Neuron (in vitro differentiated cells): Measurements from ENCODE around the gene CDHR2.

Experiments used
- H2AFZ ChIP-seq: one replicate; pipeline ENCODE4 v1.6.1; 2013; ENCODE audit warnings: low read depth, mild to moderate bottlenecking, inconsistent platforms, low read length, moderate library complexity
- H3K27me3 ChIP-seq: one replicate; pipeline ENCODE4 v1.6.1; 2013; ENCODE audit warnings: low read length; ENCODE audit not compliant: insufficient read depth
- H3K36me3 ChIP-seq: one replicate; pipeline ENCODE4 v1.6.1; 2013; ENCODE audit warnings: low read length; ENCODE audit not compliant: insufficient read depth
- H3K4me1 ChIP-seq: one replicate; pipeline ENCODE4 v1.6.1; 2013; ENCODE audit warnings: low read length; ENCODE audit not compliant: insufficient read depth
- H3K4me3 ChIP-seq: 2 replicates; pipeline ENCODE4 v1.5.1; 2013; ENCODE audit warnings: mild to moderate bottlenecking, low read length, moderate library complexity
- H3K9me3 ChIP-seq: one replicate; pipeline ENCODE4 v1.6.1; 2013; ENCODE audit warnings: low read length

CDHR2 gene

GRCh38 chr5:176548967-176549444, at the start of gene CDHR2:
Gene CDHR2, plus strand, starts transcription at chr5:176549342. Its CDS starts 16,011 bp downstream, at chr5:176565353.
- H3K4me1 ChIP-seq: peaks cover 6% of the 10 kb centered on the region
- H3K4me3 ChIP-seq: no peak within 1 kb of the TSS
- H2AFZ ChIP-seq: no peak within 1 kb of the TSS
- H3K36me3 ChIP-seq: no peaks in the 10 kb centered on the region
- H3K9me3 ChIP-seq: no peaks in the 10 kb centered on the region
- H3K27me3 ChIP-seq: peaks cover 18% of the 10 kb centered on the region

DNA sequence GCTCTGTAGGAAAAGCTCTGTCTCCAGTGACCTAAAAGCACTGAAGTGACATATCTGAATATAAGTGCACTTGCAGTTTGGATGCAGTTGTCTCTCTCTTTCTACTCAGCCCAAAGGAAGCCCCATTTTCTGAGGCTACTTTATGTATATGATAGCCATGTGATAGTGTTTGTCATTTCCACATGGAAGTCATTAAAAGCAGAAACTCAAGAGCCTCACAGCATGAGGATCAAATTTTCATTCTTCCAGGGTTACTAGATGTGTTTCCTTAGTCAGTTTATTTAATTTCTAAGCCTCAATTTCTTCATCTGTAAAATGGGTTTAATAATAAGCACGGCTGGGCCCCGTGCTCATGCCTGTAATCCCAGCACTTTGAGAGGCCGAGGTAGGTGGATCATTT, 48.6 kb upstream of the CDHR2 start:
- peaks cover 75% of the 10 kb centered on the region for H3K36me3 ChIP-seq
- H3K4me1 ChIP-seq: no peaks in the 10 kb centered on the region
- no peaks in the 10 kb centered on the region for H3K27me3 ChIP-seq
- no peak overlapping the region for H3K4me3 ChIP-seq
- no peak overlapping the region for H2AFZ ChIP-seq
- peaks cover 2% of the 10 kb centered on the region for H3K9me3 ChIP-seq

DNA sequence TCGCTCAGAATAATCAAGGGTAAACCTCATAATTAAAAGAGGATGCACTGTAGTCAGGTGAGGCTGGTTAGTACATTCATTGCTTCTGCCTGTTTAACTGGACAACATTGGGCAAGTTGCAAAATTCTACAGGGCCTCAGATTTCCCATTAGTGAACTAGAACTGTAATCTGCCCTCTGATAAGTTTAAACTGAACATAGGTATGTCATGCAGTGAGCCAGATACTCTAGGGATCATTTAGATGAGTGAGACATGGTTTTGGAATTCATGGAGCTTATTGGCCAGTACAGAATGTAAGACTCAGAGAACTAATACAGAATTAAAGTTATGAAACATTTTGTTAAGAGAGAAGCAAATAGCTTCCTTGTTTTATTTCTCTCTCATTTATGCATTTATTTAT, 47.8 kb upstream of the CDHR2 start:
- Histone ChIP-seq H3K4me3 (no peak overlapping the region), H3K36me3 (peaks cover 70% of the 10 kb centered on the region), H2AFZ (no peak overlapping the region), H3K27me3 (no peaks in the 10 kb centered on the region), H3K4me1 (no peaks in the 10 kb centered on the region), H3K9me3 (peaks cover 2% of the 10 kb centered on the region)

- Histone ChIP-seq H3K27me3 (no peaks in the 10 kb centered on the region), H3K9me3 (peaks cover 2% of the 10 kb centered on the region), H3K36me3 (peaks cover 75% of the 10 kb centered on the region), H3K4me1 (peaks cover 3% of the 10 kb centered on the region), H3K4me3 (no peak overlapping the region), H2AFZ (no peak overlapping the region)
These were observed 45.6 kb upstream of the CDHR2 start for GRCh38 chr5:176503496-176503895.

GRCh38 chr5:176507911-176508310, 41.2 kb upstream of the CDHR2 start:
- H3K36me3 ChIP-seq: peaks cover 56% of the 10 kb centered on the region
- no peaks in the 10 kb centered on the region for H3K27me3 ChIP-seq
- no peak overlapping the region for H3K4me3 ChIP-seq
- H2AFZ ChIP-seq: no peak overlapping the region
- H3K9me3 ChIP-seq: peaks cover 2% of the 10 kb centered on the region
- peaks cover 3% of the 10 kb centered on the region for H3K4me1 ChIP-seq

- H3K9me3 ChIP-seq: peaks cover 2% of the 10 kb centered on the region
- no peak overlapping the region for H3K4me3 ChIP-seq
- H3K36me3 ChIP-seq: peaks cover 53% of the 10 kb centered on the region
- H3K27me3 ChIP-seq: no peaks in the 10 kb centered on the region
- peaks cover 3% of the 10 kb centered on the region for H3K4me1 ChIP-seq
- no peak overlapping the region for H2AFZ ChIP-seq
These were observed 40.5 kb upstream of the CDHR2 start for GRCh38 chr5:176508603-176509002.

GRCh38 chr5:176513788-176514187, 35.4 kb upstream of the CDHR2 start:
- H3K27me3 ChIP-seq: no peaks in the 10 kb centered on the region
- H3K9me3 ChIP-seq: no peaks in the 10 kb centered on the region
- H3K36me3 ChIP-seq: peaks cover 11% of the 10 kb centered on the region
- no peaks in the 10 kb centered on the region for H3K4me1 ChIP-seq
- H2AFZ ChIP-seq: no peak overlapping the region
- H3K4me3 ChIP-seq: no peak overlapping the region

DNA sequence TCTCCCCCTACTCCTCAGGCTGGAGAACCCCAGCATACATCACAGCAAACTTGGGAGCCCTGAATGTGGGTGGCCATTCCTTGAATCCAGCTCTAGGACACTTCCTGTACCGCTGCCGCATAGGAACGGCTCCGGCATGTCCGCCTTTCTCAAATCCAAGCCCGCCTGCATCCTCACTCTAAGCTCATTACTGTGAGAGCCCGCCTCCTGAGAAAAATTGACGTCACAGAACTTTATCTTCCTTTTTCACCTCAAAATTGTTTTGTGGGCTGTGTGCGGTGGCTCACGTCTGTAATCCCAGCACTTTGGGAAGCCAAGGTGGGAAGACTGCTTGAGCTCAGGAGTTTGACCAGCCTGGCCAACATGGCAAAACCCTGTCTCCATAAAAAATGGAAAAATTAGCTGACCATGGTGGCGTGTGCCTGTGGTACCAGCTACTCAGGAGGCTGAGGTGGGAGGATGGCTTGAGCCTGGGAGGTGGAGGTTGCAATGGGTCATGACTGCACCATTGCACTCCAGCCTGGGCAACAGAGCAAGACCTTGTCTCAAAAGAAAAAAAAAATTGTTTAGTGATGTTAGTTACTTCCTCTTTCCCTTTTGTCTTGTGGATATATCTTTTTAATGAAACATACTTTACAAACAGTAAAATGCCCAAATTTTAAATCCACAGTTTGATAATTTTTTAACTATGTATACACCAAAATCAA, 34.7 kb upstream of the CDHR2 start:
- Histone ChIP-seq H3K4me3 (no peak overlapping the region), H3K4me1 (no peaks in the 10 kb centered on the region), H3K36me3 (peaks cover 6% of the 10 kb centered on the region), H2AFZ (no peak overlapping the region), H3K9me3 (no peaks in the 10 kb centered on the region), H3K27me3 (no peaks in the 10 kb centered on the region)

- Histone ChIP-seq H3K36me3 (no peaks in the 10 kb centered on the region), H3K27me3 (no peaks in the 10 kb centered on the region), H3K4me1 (no peaks in the 10 kb centered on the region), H3K9me3 (no peaks in the 10 kb centered on the region), H3K4me3 (no peak overlapping the region), H2AFZ (no peak overlapping the region)
These were observed 33.7 kb upstream of the CDHR2 start for GRCh38 chr5:176515396-176515795.

DNA sequence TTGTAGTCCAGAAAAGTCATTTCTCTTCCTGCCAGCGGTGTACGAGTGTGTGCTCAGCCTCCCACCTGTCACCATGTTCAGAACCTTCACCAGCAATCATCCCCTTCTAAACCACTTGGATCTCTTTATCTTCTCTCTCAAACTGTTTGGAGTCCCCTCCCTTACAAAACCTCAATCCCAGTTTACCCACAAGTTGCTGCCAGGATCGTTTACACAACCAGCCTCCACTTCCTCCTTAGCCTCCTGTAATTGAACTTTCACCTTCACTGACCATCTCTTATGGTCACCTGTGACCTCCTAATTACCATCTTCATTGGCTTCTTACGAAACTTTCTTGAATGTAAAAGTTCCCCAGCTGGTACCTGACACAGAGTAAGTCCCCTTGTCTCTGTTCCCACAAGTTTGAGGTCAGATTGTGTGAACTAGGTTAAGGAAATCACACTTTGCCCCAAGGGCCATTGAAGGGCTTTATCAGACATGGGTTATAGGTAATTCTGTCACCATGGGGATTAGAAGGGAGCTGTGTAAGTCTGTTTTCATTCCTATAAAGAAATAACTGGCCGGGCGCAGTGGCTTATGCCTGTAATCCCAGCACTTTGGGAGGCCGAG, 32.0 kb upstream of the CDHR2 start:
- H3K4me3 ChIP-seq: no peak overlapping the region
- no peak overlapping the region for H2AFZ ChIP-seq
- no peaks in the 10 kb centered on the region for H3K36me3 ChIP-seq
- no peaks in the 10 kb centered on the region for H3K9me3 ChIP-seq
- no peaks in the 10 kb centered on the region for H3K27me3 ChIP-seq
- no peaks in the 10 kb centered on the region for H3K4me1 ChIP-seq

DNA sequence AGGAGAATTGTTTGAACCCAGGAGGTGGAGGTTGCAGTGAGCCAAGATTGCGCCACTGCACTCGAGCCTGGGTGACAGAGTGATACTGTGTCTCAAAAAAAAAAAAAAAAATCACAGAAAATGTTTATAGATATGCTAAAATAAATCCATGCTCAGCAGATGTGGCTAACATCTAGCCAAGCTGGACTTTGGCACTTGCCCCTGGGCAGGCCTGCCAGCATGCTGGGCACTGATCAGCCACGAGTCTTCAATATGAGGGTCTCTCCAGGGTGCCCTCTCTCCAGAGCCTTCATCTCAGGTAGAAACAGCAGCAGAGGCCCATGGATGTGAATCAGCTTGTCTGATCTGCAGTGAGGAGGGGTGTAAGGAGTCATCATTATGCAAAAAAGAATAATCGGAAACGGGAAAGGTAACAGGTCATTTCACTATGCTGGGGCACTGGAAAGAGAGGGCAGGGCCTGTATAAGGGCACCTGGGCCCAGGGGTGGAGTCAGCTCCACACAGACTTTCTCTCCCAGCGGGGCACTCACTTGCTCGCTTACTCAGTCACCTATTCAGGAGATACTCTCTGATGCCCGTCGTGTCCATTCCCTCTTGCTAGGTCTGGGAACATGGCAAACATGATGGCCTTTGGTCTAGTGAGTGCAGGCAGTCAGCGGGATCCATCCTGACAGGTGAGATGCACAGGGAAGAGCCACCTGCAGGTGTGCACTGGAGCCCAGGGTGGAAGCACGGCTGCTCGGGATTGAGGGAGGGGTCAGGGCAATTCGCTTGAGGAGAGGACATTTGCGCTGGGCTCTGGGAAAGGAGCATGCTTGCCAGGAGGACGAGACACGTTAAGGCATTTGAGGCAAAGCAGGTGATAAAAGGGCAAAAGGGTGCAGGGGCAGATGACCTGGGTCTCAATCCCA, 29.1 kb upstream of the CDHR2 start:
- no peaks in the 10 kb centered on the region for H3K9me3 ChIP-seq
- H2AFZ ChIP-seq: no peak overlapping the region
- no peak overlapping the region for H3K4me3 ChIP-seq
- H3K36me3 ChIP-seq: no peaks in the 10 kb centered on the region
- H3K4me1 ChIP-seq: no peaks in the 10 kb centered on the region
- H3K27me3 ChIP-seq: no peaks in the 10 kb centered on the region

GRCh38 chr5:176521286-176521685, 27.9 kb upstream of the CDHR2 start:
- peaks cover 1% of the 10 kb centered on the region for H3K36me3 ChIP-seq
- H3K9me3 ChIP-seq: no peaks in the 10 kb centered on the region
- H2AFZ ChIP-seq: no peak overlapping the region
- H3K4me3 ChIP-seq: no peak overlapping the region
- no peaks in the 10 kb centered on the region for H3K27me3 ChIP-seq
- H3K4me1 ChIP-seq: no peaks in the 10 kb centered on the region

- H2AFZ ChIP-seq: no peak overlapping the region
- H3K27me3 ChIP-seq: no peaks in the 10 kb centered on the region
- no peak overlapping the region for H3K4me3 ChIP-seq
- H3K9me3 ChIP-seq: no peaks in the 10 kb centered on the region
- no peaks in the 10 kb centered on the region for H3K4me1 ChIP-seq
- H3K36me3 ChIP-seq: peaks cover 1% of the 10 kb centered on the region
These were observed 27.4 kb upstream of the CDHR2 start for GRCh38 chr5:176521699-176522263.
